IMR-90 (cell line): Measurements from ENCODE around the gene GGPS1. TPM values are rescaled to one million over a fixed set of nuclear protein-coding genes. Genes with fewer than 3 reads are reported as not detected.

Experiments
- ATAC-seq: fragments of 200-7000 bp; cut with Tn5 transposase; 2 replicates; pipeline ENCODE4 v1.9.1; 2020; ENCODE audit warnings: low read depth, mild to moderate bottlenecking, moderate library complexity
- Bru-seq: library from RNA; stranded (reverse); fragments of 400-500 nt; gene quantifications from one replicate; lab custom pipeline; 2021; lab: Mats Ljungman, UMichigan
- BruChase-seq, 2 experiments: library from RNA; stranded (reverse); fragments of 400-500 nt; gene quantifications; one replicate each; lab custom pipeline; 2021; lab: Mats Ljungman, UMichigan
- BruUV-seq: library from RNA; stranded (reverse); fragments of 400-500 nt; replicated peaks from 2 replicates; lab custom pipeline; 2021; lab: Mats Ljungman, UMichigan
- CTCF ChIA-PET: fragments of 300-600 bp; formaldehyde crosslinking; extraction: SDS; loops from one replicate; lab custom pipeline; 2021; ENCODE audit warnings: antibody characterized with exemption; lab: Yijun Ruan, JAX
- POLR2A ChIA-PET: fragments of 300-600 bp; sonication (Branson Sonifier 250); formaldehyde crosslinking; loops from one replicate; lab custom pipeline; 2022; ENCODE audit warnings: antibody characterized with exemption; ENCODE audit not compliant: unreplicated experiment; lab: Charles Lee
- DNase-seq: peaks from one replicate; pipeline ENCODE4 v3.0.0; 2013
- H2AFZ ChIP-seq: replicated peaks from 2 replicates; pipeline ENCODE3; 2013; ENCODE audit warnings: low read length, mild to moderate bottlenecking; ENCODE audit not compliant: poor library complexity
- H2AK5ac ChIP-seq: 2 replicates; pipeline ENCODE4 v1.6.1; 2013; ENCODE audit warnings: low read depth, low read length, inconsistent platforms
- H2AK9ac ChIP-seq: replicated peaks from 2 replicates; pipeline ENCODE3; 2013; ENCODE audit warnings: mild to moderate bottlenecking, low read depth, low read length, moderate library complexity; ENCODE audit not compliant: poor library complexity
- H2BK120ac ChIP-seq: 2 replicates; pipeline ENCODE4 v1.6.1; 2013; ENCODE audit warnings: low read depth, low read length, inconsistent platforms
- H2BK15ac ChIP-seq: 3 replicates; pipeline ENCODE4 v1.6.1; 2013; ENCODE audit warnings: low read depth, low read length, inconsistent platforms
- H2BK20ac ChIP-seq: 2 replicates; pipeline ENCODE4 v1.6.1; 2013; ENCODE audit warnings: low read depth, mild to moderate bottlenecking, inconsistent platforms, low read length, moderate library complexity
- H2BK5ac ChIP-seq: 2 replicates; pipeline ENCODE4 v1.6.1; 2013; ENCODE audit warnings: mild to moderate bottlenecking, low read depth, low read length, inconsistent platforms; ENCODE audit not compliant: poor library complexity, severe bottlenecking
- H3K14ac ChIP-seq: replicated peaks from 2 replicates; pipeline ENCODE4 v1.6.1; 2013; ENCODE audit warnings: low read depth, low read length, inconsistent platforms
- H3K18ac ChIP-seq: 2 replicates; pipeline ENCODE4 v1.6.1; 2013; ENCODE audit warnings: low read depth, low read length, control low read depth
- H3K23ac ChIP-seq: 2 replicates; pipeline ENCODE4 v1.6.1; 2013; ENCODE audit warnings: low read depth, low read length, inconsistent platforms
- H3K27ac ChIP-seq: 2 replicates; pipeline ENCODE4 v1.5.1; 2013; ENCODE audit warnings: mild to moderate bottlenecking, control low read depth, low read length; ENCODE audit not compliant: insufficient read depth
- H3K27me3 ChIP-seq: 2 replicates; pipeline ENCODE4 v1.6.1; 2013; ENCODE audit warnings: low read length; ENCODE audit not compliant: control insufficient read depth, insufficient read depth
- H3K36me3 ChIP-seq: 2 replicates; pipeline ENCODE4 v1.6.1; 2013; ENCODE audit warnings: low read length, mixed read lengths; ENCODE audit not compliant: control insufficient read depth, insufficient read depth
- H3K4ac ChIP-seq: 2 replicates; pipeline ENCODE4 v1.6.1; 2013; ENCODE audit warnings: low read depth, low read length, inconsistent platforms
- H3K4me1 ChIP-seq: 2 replicates; pipeline ENCODE4 v1.6.1; 2013; ENCODE audit warnings: low read length, mixed read lengths; ENCODE audit not compliant: control insufficient read depth, insufficient read depth
- H3K4me2 ChIP-seq: 2 replicates; pipeline ENCODE4 v1.6.1; 2013; ENCODE audit warnings: low read depth, mild to moderate bottlenecking, control low read depth, low read length, moderate library complexity
- H3K4me3 ChIP-seq: 2 replicates; pipeline ENCODE4 v1.5.1; 2013; ENCODE audit warnings: low read depth, mild to moderate bottlenecking, control low read depth, low read length, moderate library complexity; ENCODE audit not compliant: insufficient read depth
- H3K56ac ChIP-seq: 2 replicates; pipeline ENCODE4 v1.6.1; 2013; ENCODE audit warnings: low read length, inconsistent platforms; ENCODE audit not compliant: insufficient read depth; ENCODE audit errors: extremely low read depth
- H3K79me1 ChIP-seq, 2 experiments: 2 replicates each; pipeline ENCODE4 v1.6.1; 2013; ENCODE audit warnings: low read length in 2 of 2, inconsistent platforms in 1 of 2, low read depth in 1 of 2
- H3K9ac ChIP-seq: 2 replicates; pipeline ENCODE4 v1.6.1; 2013; ENCODE audit warnings: low read depth, low read length, control low read depth
- H3K9me1 ChIP-seq: 2 replicates; pipeline ENCODE4 v1.6.1; 2013; ENCODE audit warnings: low read length, inconsistent platforms; ENCODE audit not compliant: insufficient read depth
- H3K9me3 ChIP-seq: 2 replicates; pipeline ENCODE4 v1.6.1; 2013; ENCODE audit warnings: low read length; ENCODE audit not compliant: control insufficient read depth, insufficient read depth
- H4K20me1 ChIP-seq: 2 replicates; pipeline ENCODE4 v1.6.1; 2013; ENCODE audit warnings: low read length, inconsistent platforms; ENCODE audit not compliant: insufficient read depth
- H4K5ac ChIP-seq: 2 replicates; pipeline ENCODE4 v1.6.1; 2013; ENCODE audit warnings: mild to moderate bottlenecking, low read depth, low read length, control low read depth
- H4K8ac ChIP-seq, 2 experiments: 2 replicates each; pipeline ENCODE4 v1.6.1; 2013; ENCODE audit warnings: low read depth in 2 of 2, low read length in 2 of 2, control low read depth in 1 of 2, inconsistent platforms in 1 of 2
- H4K91ac ChIP-seq: 2 replicates; pipeline ENCODE4 v1.6.1; 2013; ENCODE audit warnings: low read depth, low read length, inconsistent platforms; ENCODE audit not compliant: insufficient read depth
- BHLHE40 ChIP-seq: fragments of 150-350 bp; IDR thresholded peaks from 2 replicates; pipeline ENCODE4 v1.6.1; 2016; ENCODE audit warnings: mild to moderate bottlenecking, low read depth, low read length
- CEBPB ChIP-seq: IDR thresholded peaks from 2 replicates; pipeline ENCODE4 v1.6.1; 2012; ENCODE audit warnings: low read depth, low read length, improper control_type of control experiment
- CHD1 ChIP-seq: IDR thresholded peaks from 2 replicates; pipeline ENCODE4 v1.6.1; 2012; ENCODE audit warnings: low read depth, low read length, improper control_type of control experiment
- FOS ChIP-seq: fragments of 150-350 bp; IDR thresholded peaks from 2 replicates; pipeline ENCODE4 v1.6.1; 2016; ENCODE audit warnings: low read depth, low read length
- MAZ ChIP-seq: IDR thresholded peaks from 2 replicates; pipeline ENCODE4 v1.6.1; 2012; ENCODE audit warnings: low read depth, mild to moderate bottlenecking, low read length, improper control_type of control experiment, moderate library complexity, borderline replicate concordance
- MXI1 ChIP-seq: IDR thresholded peaks from 2 replicates; pipeline ENCODE4 v1.6.1; 2012; ENCODE audit warnings: low read depth, mild to moderate bottlenecking, low read length, moderate library complexity, borderline replicate concordance
- NFE2L2 ChIP-seq: fragments of 150-350 bp; IDR thresholded peaks from 2 replicates; pipeline ENCODE4 v1.6.1; 2016; ENCODE audit warnings: low read depth, mild to moderate bottlenecking, low read length
- POLR2A ChIP-seq: IDR thresholded peaks from 2 replicates; pipeline ENCODE4 v1.6.1; 2012; ENCODE audit warnings: mild to moderate bottlenecking, low read depth, low read length
- RAD21 ChIP-seq: IDR thresholded peaks from 2 replicates; pipeline ENCODE4 v1.6.1; 2012; ENCODE audit warnings: low read length, improper control_type of control experiment
- RCOR1 ChIP-seq: IDR thresholded peaks from 2 replicates; pipeline ENCODE4 v1.6.1; 2012; ENCODE audit warnings: mild to moderate bottlenecking, low read length, improper control_type of control experiment; ENCODE audit not compliant: insufficient replicate concordance
- RFX5 ChIP-seq: IDR thresholded peaks from 2 replicates; pipeline ENCODE4 v1.8.0; 2012; ENCODE audit warnings: low read depth, mild to moderate bottlenecking, low read length, moderate library complexity
- WGBS, 2 experiments: methylation state at CpG; one replicate each; pipeline versions ENCODE4 v1.1.5 to v1.1.7; 2013; ENCODE audit warnings: missing lambda C conversion rate in 2 of 2; ENCODE audit not compliant: insufficient read length in 1 of 2; ENCODE audit errors: extremely low coverage in 2 of 2; 5-methylcytosine and 5-hydroxymethylcytosine counted together
- dilution Hi-C: fragments of 300-500 bp; cut with HindIII; formaldehyde crosslinking; loops from one replicate; pipeline ENCODE4 v1.14.3; 2018; ENCODE audit warnings: low sequenced_read_pairs; ENCODE audit not compliant: unreplicated experiment
- in situ Hi-C: fragments of 300-500 bp; cut with MboI; formaldehyde crosslinking; loops from 3 replicates; pipeline ENCODE4 v1.14.3; 2019; ENCODE audit warnings: low sequenced_read_pairs, inconsistent platforms, mixed read lengths
- intact Hi-C: fragments of 100-400 bp; cut with micrococcal nuclease; formaldehyde crosslinking; loops from 2 replicates; pipeline ENCODE4 v1.10.0; 2022
- long read RNA-seq: library from polyadenylated mRNA; unstranded; transcript quantifications from one replicate; pipeline ENCODE4 v2.0.0, GENCODE V29; 2021; ENCODE audit not compliant: unreplicated experiment
- polyA plus RNA-seq, 3 experiments: library from polyadenylated mRNA; depleted of rRNA; stranded (reverse); fragments of >200 nt; gene quantifications; 2 replicates each; pipeline ENCODE4 v1.2.3, GENCODE V29; 2012; ENCODE audit warnings: low replicate concordance in 1 of 3
- total RNA-seq: library from RNA; depleted of rRNA; stranded (reverse); fragments of >200 nt; gene quantifications from 2 replicates; pipeline ENCODE4 v1.2.3, GENCODE V29; 2012; rRNA removed
- TF ChIP-seq, protein P1 (sequence below): fragments of 150-350 bp; IDR thresholded peaks from 2 replicates; pipeline ENCODE4 v1.6.1; 2017; ENCODE audit warnings: mild to moderate bottlenecking, antibody characterized with exemption, low read length, low read depth
- TF ChIP-seq, protein P2 (sequence below): fragments of 150-350 bp; IDR thresholded peaks from 2 replicates; pipeline ENCODE4 v1.6.1; 2016; ENCODE audit warnings: low read depth, mild to moderate bottlenecking, low read length, moderate library complexity, borderline replicate concordance

The GGPS1 gene
- total RNA-seq (21.5 and 23.1 TPM in 2 replicates), polyA plus RNA-seq (2012; rRNA removed) (11.9 and 16.4 TPM in 2 replicates), Bru-seq, nascent RNA (percentile 68 among the genes with signal in this experiment), BruChase-seq, experiment 1, labeled RNA remaining after a 6-hour chase (percentile 92 among the genes with signal in this experiment), BruChase-seq, experiment 2, labeled RNA remaining after a 2-hour chase (percentile 84 among the genes with signal in this experiment)
- 2.2 TPM in 2 replicates for polyA plus RNA-seq (2012; cell fraction: cytosol; rRNA removed)
- polyA plus RNA-seq (2012; cell fraction: nucleus; rRNA removed; ENCODE audit: low replicate concordance), result 0.34 and 5.8 TPM in 2 replicates
- long read RNA-seq, transcript GGPS1-201 (4 exons, 2,895 nt), result major isoform, 29 of 30 reads
- long read RNA-seq, partial matches to known transcripts, result 0 of 30 reads
- long read RNA-seq, other reads (novel, unspliced or antisense), result 0 of 30 reads

DNA sequence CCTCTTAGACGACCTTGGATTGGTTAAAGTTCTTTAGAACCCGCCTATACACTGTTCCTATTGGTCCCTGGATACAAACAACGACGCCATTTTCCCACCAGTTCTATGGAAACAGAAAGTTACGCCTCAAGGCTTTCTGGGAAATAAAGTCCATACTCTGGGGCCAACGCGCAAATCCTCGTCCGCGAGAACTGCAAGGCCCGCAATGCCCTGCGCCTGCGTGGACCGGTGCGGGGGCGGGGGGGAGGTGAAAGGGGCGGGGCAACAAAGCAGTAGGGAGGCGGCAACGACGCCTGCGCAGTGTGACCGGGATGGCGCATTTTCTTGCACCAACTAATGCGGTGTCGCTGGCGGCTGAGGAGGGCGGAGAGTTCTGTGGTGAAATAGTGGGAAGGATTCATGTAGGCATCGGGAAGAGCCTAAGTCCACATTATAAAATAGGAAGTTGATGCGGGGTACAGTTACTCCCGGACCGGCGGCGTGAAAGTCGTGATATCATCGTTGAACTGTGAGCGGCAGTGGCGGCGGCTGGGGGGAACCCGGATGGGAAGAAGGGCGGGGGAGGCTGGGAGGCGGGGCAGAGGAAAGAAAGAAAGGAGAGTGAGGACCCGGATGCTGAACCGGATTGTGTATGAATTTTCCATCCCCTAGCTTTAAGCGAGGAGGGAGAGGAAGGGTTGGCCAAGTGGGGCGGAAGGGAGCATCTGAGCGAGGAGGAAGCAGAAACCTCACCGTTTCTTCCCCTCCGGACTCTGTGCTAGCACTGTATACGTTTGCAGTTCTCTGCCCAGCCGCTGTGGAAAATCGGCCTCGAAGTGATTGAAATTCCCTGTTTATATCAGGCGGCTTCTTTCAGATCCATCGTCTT is at the start of gene GGPS1:
Gene GGPS1 (plus strand): TSS at position 300 of the 868 bp plus-strand sequence. CDS start 6,695 bp downstream, outside the sequence.
- H2AK5ac ChIP-seq, result peak within 1 kb of the TSS; percentile 57
- ATAC-seq (peak; percentile 84), DNase-seq (peak; percentile 100)
- peak within 1 kb of the TSS; percentile 89 for H4K91ac ChIP-seq
- no TSS peak for BruUV-seq
- peak within 1 kb of the TSS; percentile 98 for H2AK9ac ChIP-seq
- ChIA-PET POLR2A (no interaction called here), CTCF (interaction anchor here (1.3 to 1.5 kb wide), 3 partner anchors 70 to 89 kb away, joined by 3 to 4 read pairs (median 3); no protein-coding TSS in a partner anchor)
- peak within 1 kb of the TSS; percentile 98 for H3K4me2 ChIP-seq
- 1% methylated on average over 16 of the region's 54 CpGs; no CpG with 5 or more reads in 1 of the 2 experiments for WGBS, 2 experiments
- peak within 1 kb of the TSS; percentile 97 for H3K4ac ChIP-seq
- peak within 1 kb of the TSS; percentile 67 to 99 for H4K8ac ChIP-seq
- H2AFZ ChIP-seq, result peak within 1 kb of the TSS; percentile 97
- peak within 1 kb of the TSS; percentile 99 for H3K23ac ChIP-seq
- dilution Hi-C loops, result no loop called here
- H3K4me1 ChIP-seq, result no peaks in the 10 kb centered on the region; the same call in 1 of the 2 replicates
- H3K4me3 ChIP-seq, result peak within 1 kb of the TSS; percentile 78
- no peaks in the 10 kb centered on the region for H3K9me3 ChIP-seq
- H3K27ac ChIP-seq, result peak within 1 kb of the TSS; percentile 94
- peak within 1 kb of the TSS; percentile 85 for H2BK120ac ChIP-seq
- H3K27me3 ChIP-seq, result no peaks in the 10 kb centered on the region
- H2BK15ac ChIP-seq, result peak within 1 kb of the TSS; percentile 52; the same call in 1 of the 3 replicates
- H4K20me1 ChIP-seq, result peaks cover 46% of the 10 kb centered on the region
- peak within 1 kb of the TSS; percentile 78 for H4K5ac ChIP-seq
- H3K9me1 ChIP-seq, result no peaks in the 10 kb centered on the region; the same call in 1 of the 2 replicates
- peak within 1 kb of the TSS; percentile 76; the same call in 1 of the 2 replicates for H2BK20ac ChIP-seq
- H2BK5ac ChIP-seq, result peak within 1 kb of the TSS; percentile 98
- intact Hi-C loops, result loop anchor here (1.0 kb wide), 2 partner anchors 39 to 87 kb away; partner anchors contain the start of gene TBCE
- no peaks in the 10 kb centered on the region for H3K36me3 ChIP-seq
- peak within 1 kb of the TSS; percentile 98 for H3K9ac ChIP-seq
- peak within 1 kb of the TSS; percentile 100 for H3K14ac ChIP-seq
- peak within 1 kb of the TSS; percentile 99 for H3K56ac ChIP-seq
- H3K18ac ChIP-seq, result peak within 1 kb of the TSS; percentile 92
- in situ Hi-C loops, result no loop called here
- peaks cover 0 to 33% of the 10 kb centered on the region in 2 experiments; a peak in 3 of 4 replicates for H3K79me1 ChIP-seq
- peak; percentile 21; the same call in 1 of the 2 replicates for TF ChIP-seq FOS
- no peak for TF ChIP-seq CHD1
- peak; percentile 72 for TF ChIP-seq MAZ
- 0 out of 2 replicates have a peak, but pooled peaks have one; percentile 16 for TF ChIP-seq MXI1
- TF ChIP-seq, protein P1, sequence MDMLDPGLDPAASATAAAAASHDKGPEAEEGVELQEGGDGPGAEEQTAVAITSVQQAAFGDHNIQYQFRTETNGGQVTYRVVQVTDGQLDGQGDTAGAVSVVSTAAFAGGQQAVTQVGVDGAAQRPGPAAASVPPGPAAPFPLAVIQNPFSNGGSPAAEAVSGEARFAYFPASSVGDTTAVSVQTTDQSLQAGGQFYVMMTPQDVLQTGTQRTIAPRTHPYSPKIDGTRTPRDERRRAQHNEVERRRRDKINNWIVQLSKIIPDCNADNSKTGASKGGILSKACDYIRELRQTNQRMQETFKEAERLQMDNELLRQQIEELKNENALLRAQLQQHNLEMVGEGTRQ, result 0 out of 2 replicates have a peak, but pooled peaks have one; percentile 1
- TF ChIP-seq, protein P2, sequence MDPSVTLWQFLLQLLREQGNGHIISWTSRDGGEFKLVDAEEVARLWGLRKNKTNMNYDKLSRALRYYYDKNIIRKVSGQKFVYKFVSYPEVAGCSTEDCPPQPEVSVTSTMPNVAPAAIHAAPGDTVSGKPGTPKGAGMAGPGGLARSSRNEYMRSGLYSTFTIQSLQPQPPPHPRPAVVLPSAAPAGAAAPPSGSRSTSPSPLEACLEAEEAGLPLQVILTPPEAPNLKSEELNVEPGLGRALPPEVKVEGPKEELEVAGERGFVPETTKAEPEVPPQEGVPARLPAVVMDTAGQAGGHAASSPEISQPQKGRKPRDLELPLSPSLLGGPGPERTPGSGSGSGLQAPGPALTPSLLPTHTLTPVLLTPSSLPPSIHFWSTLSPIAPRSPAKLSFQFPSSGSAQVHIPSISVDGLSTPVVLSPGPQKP, result no peak
- no peak for TF ChIP-seq RCOR1
- no peak for TF ChIP-seq RFX5
- no peak for TF ChIP-seq RAD21
- no peak for TF ChIP-seq NFE2L2
- no peak for TF ChIP-seq BHLHE40
- TF ChIP-seq POLR2A, result peak; percentile 87
- peak; percentile 12; the same call in 1 of the 2 replicates for TF ChIP-seq CEBPB
